Right hindlimb (tissue), 1 donor: ENCODE measurements around the gene PLEKHA3.

Experiments
- DNase-seq: peaks from one replicate; pipeline ENCODE4 v3.0.0-alpha.2; 2018

The PLEKHA3 gene

GRCh38 chr2:178526256-178526655, 46.0 kb downstream of the PLEKHA3 start:
- DNase-seq = no peak

DNA sequence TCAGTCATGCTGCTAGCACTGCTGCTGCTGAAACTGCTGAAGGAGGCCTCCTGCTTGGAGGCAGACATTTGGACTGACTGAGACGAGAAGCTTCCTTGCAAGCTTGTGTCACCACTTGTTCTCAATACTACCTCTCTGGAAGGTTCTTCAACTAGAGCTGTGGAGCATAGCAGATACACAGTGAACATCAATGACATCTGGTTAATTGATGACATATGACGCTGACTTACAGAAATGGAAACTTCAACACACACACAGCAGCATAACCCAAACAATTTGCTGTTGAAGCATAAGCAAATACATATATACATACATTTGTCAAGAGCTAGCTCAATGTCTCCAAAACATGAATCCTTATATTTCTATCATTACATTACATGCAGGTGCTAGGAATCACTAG, 47.3 kb downstream of the PLEKHA3 start:
- DNase-seq = no peak

- DNase-seq = no peak
Observed at GRCh38 chr2:178528647-178529046, 48.4 kb downstream of the PLEKHA3 start.

- DNase-seq = no peak
Observed at GRCh38 chr2:178529194-178529593, 48.9 kb downstream of the PLEKHA3 start.

DNA sequence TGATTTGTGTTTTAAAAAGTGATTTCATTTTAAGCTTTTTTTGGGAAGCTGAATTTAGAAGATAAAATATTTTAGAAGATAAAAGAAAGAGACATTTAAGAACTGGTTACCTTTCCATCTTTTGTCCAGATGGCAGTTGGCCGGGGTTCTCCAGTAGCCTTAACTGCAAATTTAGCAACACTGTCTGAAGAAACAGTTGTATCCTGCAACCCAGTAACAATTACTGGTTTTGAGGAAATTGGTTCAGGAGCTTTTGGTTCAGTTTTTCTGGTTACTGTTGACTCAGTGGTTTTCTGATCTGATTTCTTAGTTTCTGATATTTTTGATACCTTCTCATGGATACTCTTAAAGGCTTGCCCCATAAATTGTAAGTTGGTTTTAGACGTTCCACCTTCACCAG, 49.9 kb downstream of the PLEKHA3 start:
- DNase-seq = no peak

DNA sequence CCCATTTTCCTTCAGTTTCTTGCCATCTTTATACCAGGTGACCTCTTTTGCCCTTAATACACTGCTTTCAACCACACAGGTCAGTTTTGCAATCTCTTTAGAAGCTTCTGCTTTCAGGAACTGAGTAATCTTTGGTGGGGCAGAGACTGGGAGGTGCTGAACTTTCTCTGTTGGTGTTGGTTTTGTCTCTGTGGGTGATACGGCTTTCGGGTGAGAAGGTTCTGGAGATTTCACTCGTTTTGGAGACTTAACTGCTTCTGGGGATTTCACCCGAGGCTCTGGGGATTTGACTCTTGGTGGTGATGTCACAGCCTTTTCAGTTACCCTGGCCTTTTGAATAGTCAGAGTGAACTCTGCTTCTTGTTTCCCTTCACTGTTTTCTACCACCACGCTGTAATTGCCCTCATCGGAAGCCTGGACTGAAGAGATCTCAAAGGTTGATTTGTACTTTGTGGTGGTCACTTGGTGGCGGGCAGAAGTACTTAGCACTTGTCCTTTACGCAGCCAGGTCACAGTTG, 50.4 kb downstream of the PLEKHA3 start:
- no peak for DNase-seq

GRCh38 chr2:178531168-178531567, 50.9 kb downstream of the PLEKHA3 start:
- no peak for DNase-seq

GRCh38 chr2:178536037-178536436, 55.8 kb downstream of the PLEKHA3 start:
- DNase-seq = no peak

DNA sequence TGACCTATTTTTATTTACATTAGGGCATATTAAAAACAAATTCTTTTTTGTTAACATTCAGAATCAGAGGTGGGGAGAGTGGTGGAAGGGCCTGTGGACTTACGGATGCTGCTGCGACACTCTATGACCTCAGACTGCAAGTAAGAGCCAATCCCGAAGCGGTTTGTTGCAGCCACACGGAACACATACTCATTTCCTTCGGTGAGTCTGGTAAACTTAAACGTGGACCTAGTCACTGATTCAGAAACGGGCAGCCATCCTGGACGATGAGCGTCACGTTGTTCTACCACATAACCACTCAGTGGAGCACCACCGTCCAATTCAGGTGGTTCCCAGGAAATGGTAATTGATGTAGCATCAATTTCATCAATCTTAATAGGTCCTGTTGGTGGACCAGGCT, 61.9 kb downstream of the PLEKHA3 start:
- no peak for DNase-seq

GRCh38 chr2:178542569-178542968, 62.3 kb downstream of the PLEKHA3 start:
- no peak for DNase-seq

GRCh38 chr2:178550352-178550751, 70.1 kb downstream of the PLEKHA3 start:
- no peak for DNase-seq

- no peak for DNase-seq
Observed at GRCh38 chr2:178553047-178553446, 72.8 kb downstream of the PLEKHA3 start.
